Peyer's patch (tissue), 4 donors: ENCODE measurements around the gene FN1.

ENCODE experiments used
- POLR2A ChIP-seq, 2 donors: fragments of 450-650 bp; IDR thresholded peaks; one replicate each; pipeline ENCODE4 v1.5.1; 2017; ENCODE audit warnings: antibody characterized with exemption in 2 of 2, mild to moderate bottlenecking in 2 of 2, moderate library complexity in 2 of 2
- TF ChIP-seq, protein P1 (sequence below), 6 experiments: fragments of 450-650 bp in 4 of 6; fragments of 200-600 bp in 2 of 6; sonication (generic) in 1 of 6; IDR thresholded peaks; one replicate each; pipeline ENCODE4 v1.5.1; 2017 to 2019; ENCODE audit warnings: antibody characterized with exemption in 6 of 6, mild to moderate bottlenecking in 3 of 6, moderate library complexity in 1 of 6

DNA sequence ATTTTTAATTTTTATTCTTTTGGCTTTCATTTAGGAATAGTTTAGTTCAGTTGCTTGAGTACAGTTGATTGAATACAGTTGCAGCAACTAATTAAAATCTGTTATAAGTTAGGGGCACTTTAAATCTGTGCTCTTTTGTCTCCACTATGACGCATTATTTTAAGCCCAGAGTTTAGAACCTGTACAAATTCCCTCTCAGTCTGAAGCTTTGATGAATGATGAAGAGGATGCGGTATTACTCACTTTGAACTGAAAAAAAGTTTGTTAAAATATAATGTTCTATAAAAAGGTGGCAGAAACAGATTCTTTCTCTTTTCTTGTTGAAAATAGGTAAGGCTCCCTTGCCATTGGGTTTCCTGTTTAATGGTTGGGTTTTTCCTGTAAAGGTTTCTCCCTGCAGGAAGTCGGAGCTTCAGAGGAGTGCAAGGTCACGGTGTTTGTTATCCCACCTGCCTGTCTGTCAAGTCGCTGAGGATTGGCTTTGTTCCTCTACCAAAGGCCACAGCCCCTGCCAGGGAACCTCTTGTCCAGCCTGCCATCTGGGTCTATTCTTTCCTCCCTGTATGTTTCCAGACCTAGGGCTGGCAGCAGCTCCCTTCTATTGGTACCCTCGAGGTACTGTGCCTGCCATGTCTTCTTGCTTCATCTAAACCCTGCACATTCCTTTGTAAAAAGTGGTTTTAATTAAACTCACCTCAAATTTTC is 43.8 kb upstream of the FN1 start:
- TF ChIP-seq, protein P1, sequence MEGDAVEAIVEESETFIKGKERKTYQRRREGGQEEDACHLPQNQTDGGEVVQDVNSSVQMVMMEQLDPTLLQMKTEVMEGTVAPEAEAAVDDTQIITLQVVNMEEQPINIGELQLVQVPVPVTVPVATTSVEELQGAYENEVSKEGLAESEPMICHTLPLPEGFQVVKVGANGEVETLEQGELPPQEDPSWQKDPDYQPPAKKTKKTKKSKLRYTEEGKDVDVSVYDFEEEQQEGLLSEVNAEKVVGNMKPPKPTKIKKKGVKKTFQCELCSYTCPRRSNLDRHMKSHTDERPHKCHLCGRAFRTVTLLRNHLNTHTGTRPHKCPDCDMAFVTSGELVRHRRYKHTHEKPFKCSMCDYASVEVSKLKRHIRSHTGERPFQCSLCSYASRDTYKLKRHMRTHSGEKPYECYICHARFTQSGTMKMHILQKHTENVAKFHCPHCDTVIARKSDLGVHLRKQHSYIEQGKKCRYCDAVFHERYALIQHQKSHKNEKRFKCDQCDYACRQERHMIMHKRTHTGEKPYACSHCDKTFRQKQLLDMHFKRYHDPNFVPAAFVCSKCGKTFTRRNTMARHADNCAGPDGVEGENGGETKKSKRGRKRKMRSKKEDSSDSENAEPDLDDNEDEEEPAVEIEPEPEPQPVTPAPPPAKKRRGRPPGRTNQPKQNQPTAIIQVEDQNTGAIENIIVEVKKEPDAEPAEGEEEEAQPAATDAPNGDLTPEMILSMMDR (IDR thresholded peaks at IDR 0.05), result no peak
- no peak for TF ChIP-seq POLR2A (IDR thresholded peaks at IDR 0.05)
